Adrenal gland (tissue), 5 donors: Measurements from ENCODE around the gene HEATR5A.

Experiments
- POLR2A ChIP-seq, 2 donors: fragments of 450-650 bp; IDR thresholded peaks; one replicate each; pipeline ENCODE4 v1.6.1; 2017; ENCODE audit warnings: antibody characterized with exemption in 2 of 2, mild to moderate bottlenecking in 2 of 2, moderate library complexity in 1 of 2
- TF ChIP-seq, protein P1 (sequence below), 6 experiments: fragments of 450-650 bp in 4 of 6; fragments of 200-600 bp in 2 of 6; sonication (generic) in 1 of 6; IDR thresholded peaks; 1 replicate in 5 of 6; 2 replicates in 1 of 6; pipeline versions ENCODE4 v1.5.1 to v1.8.0; 2016 to 2021; ENCODE audit warnings: antibody characterized with exemption in 6 of 6, mild to moderate bottlenecking in 2 of 6, moderate library complexity in 1 of 6
- donor health status: DM: no; HTN: no; CAD: no.

- TF ChIP-seq, protein P1, sequence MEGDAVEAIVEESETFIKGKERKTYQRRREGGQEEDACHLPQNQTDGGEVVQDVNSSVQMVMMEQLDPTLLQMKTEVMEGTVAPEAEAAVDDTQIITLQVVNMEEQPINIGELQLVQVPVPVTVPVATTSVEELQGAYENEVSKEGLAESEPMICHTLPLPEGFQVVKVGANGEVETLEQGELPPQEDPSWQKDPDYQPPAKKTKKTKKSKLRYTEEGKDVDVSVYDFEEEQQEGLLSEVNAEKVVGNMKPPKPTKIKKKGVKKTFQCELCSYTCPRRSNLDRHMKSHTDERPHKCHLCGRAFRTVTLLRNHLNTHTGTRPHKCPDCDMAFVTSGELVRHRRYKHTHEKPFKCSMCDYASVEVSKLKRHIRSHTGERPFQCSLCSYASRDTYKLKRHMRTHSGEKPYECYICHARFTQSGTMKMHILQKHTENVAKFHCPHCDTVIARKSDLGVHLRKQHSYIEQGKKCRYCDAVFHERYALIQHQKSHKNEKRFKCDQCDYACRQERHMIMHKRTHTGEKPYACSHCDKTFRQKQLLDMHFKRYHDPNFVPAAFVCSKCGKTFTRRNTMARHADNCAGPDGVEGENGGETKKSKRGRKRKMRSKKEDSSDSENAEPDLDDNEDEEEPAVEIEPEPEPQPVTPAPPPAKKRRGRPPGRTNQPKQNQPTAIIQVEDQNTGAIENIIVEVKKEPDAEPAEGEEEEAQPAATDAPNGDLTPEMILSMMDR (IDR thresholded peaks at IDR 0.05): no peak
- no peak for TF ChIP-seq POLR2A (IDR thresholded peaks at IDR 0.05)
Measured at GRCh38 chr14:31346097-31346496, 74.3 kb downstream of the HEATR5A start.
